T-helper 22 cell (primary cell): ENCODE data around the gene PCDHGA4.
"Not testable (repeated sequence)": the region's sequence is repeated elsewhere in the genome, so short reads cannot be mapped to it uniquely, and the experiment has no call there.

Source experiments
- DNase-seq: peaks from one replicate; pipeline ENCODE4 v3.0.0-alpha.2; 2020; ENCODE audit warnings: low read depth

The PCDHGA4 gene

GRCh38 chr5:141349917-141350619, 4.8 kb upstream of the PCDHGA4 start, which contains the start of gene PCDHGB1:
PCDHGB1 (plus strand) TSS chr5:141350099; CDS start chr5:141350261, 162 bp downstream.
- DNase-seq, result no peak

- DNase-seq, result no peak
These were observed 3.2 kb upstream of the PCDHGA4 start for GRCh38 chr5:141351591-141351990.

GRCh38 chr5:141355641-141356040, 820 bp downstream of the PCDHGA4 start:
- no peak for DNase-seq

- DNase-seq, result no peak
These were observed 1.3 kb downstream of the PCDHGA4 start for GRCh38 chr5:141356133-141356532.

- no peak for DNase-seq
These were observed 2.1 kb downstream of the PCDHGA4 start for GRCh38 chr5:141356950-141357349.

- DNase-seq, result no peak
These were observed 5.1 kb downstream of the PCDHGA4 start, which contains the start of gene PCDHGB2 for GRCh38 chr5:141359790-141360426. PCDHGB2 (plus strand) TSS chr5:141359994; CDS start chr5:141360136, 142 bp downstream.

GRCh38 chr5:141360685-141361084, 5.9 kb downstream of the PCDHGA4 start:
- no peak for DNase-seq

GRCh38 chr5:141362719-141363118, 7.9 kb downstream of the PCDHGA4 start:
- DNase-seq, result no peak

- DNase-seq, result no peak
These were observed 9.3 kb downstream of the PCDHGA4 start, which contains the start of gene PCDHGA5 for GRCh38 chr5:141363952-141364660. PCDHGA5 (plus strand) TSS chr5:141364162; CDS start chr5:141364331, 169 bp downstream.

GRCh38 chr5:141366016-141366896, 11.4 kb downstream of the PCDHGA4 start:
- DNase-seq, result no peak

GRCh38 chr5:141369994-141370848, 15.4 kb downstream of the PCDHGA4 start, which contains the start of gene PCDHGB3:
PCDHGB3 (plus strand) TSS chr5:141370242; CDS start chr5:141370395, 153 bp downstream.
- no peak for DNase-seq

- no peak for DNase-seq
These were observed 17.0 kb downstream of the PCDHGA4 start for GRCh38 chr5:141371572-141372475.

- DNase-seq, result no peak
These were observed 19.0 kb downstream of the PCDHGA4 start, which contains the start of gene PCDHGA6 for GRCh38 chr5:141373673-141374317. PCDHGA6 (plus strand) TSS chr5:141373891; CDS start chr5:141374084, 193 bp downstream.

GRCh38 chr5:141374627-141375026, 19.8 kb downstream of the PCDHGA4 start:
- DNase-seq, result no peak

GRCh38 chr5:141375444-141376155, 20.8 kb downstream of the PCDHGA4 start:
- not testable (repeated sequence) for DNase-seq

GRCh38 chr5:141382469-141383294, 27.9 kb downstream of the PCDHGA4 start, which contains the start of gene PCDHGA7:
PCDHGA7 (plus strand) TSS chr5:141382742; CDS start chr5:141382900, 158 bp downstream.
- no peak for DNase-seq

GRCh38 chr5:141383345-141383744, 28.5 kb downstream of the PCDHGA4 start:
- no peak for DNase-seq
